ENCODE data around the gene PASK.
"Not testable (repeated sequence)": the region's sequence is repeated elsewhere in the genome, so short reads cannot be mapped to it uniquely, and the experiment has no call there.

The PASK gene

GRCh38 chr2:241108271-241109209 lies 40.7 kb downstream of the PASK start:
- no peak overlapping the region; the same call in 1 of the 2 replicates for H3K4me3 ChIP-seq (ENCODE audit: low read depth, low read length)
- no peak for DNase-seq (ENCODE audit: low read depth)
- no peak for TF ChIP-seq CTCF (IDR thresholded peaks at IDR 0.05; ENCODE audit: low read depth, low read length, missing control alignments)

GRCh38 chr2:241107031-241107783 lies 42.1 kb downstream of the PASK start:
- DNase-seq (ENCODE audit: low read depth): no peak
- TF ChIP-seq CTCF (IDR thresholded peaks at IDR 0.05; ENCODE audit: low read depth, low read length, missing control alignments): no peak
- no peak overlapping the region for H3K4me3 ChIP-seq (ENCODE audit: low read depth, low read length)

GRCh38 chr2:241105641-241106040 lies 43.6 kb downstream of the PASK start:
- no peak for TF ChIP-seq CTCF (IDR thresholded peaks at IDR 0.05; ENCODE audit: low read depth, low read length, missing control alignments)
- no peak overlapping the region for H3K4me3 ChIP-seq (ENCODE audit: low read depth, low read length)
- no peak for DNase-seq (ENCODE audit: low read depth)

GRCh38 chr2:241104611-241105010 lies 44.7 kb downstream of the PASK start:
- H3K4me3 ChIP-seq (ENCODE audit: low read depth, low read length); DNase-seq (ENCODE audit: low read depth): not testable (repeated sequence)

GRCh38 chr2:241103176-241103595 lies 46.1 kb downstream of the PASK start:
- H3K4me3 ChIP-seq (ENCODE audit: low read depth, low read length): peak overlapping the region; percentile 65
- no peak for DNase-seq (ENCODE audit: low read depth)
- TF ChIP-seq CTCF (IDR thresholded peaks at IDR 0.05; ENCODE audit: low read depth, low read length, missing control alignments): no peak

- H3K4me3 ChIP-seq (ENCODE audit: low read depth, low read length): peak within 1 kb of the TSS; percentile 65
- no peak for TF ChIP-seq CTCF (IDR thresholded peaks at IDR 0.05; ENCODE audit: low read depth, low read length, missing control alignments)
- DNase-seq (ENCODE audit: low read depth): no peak
Observed at GRCh38 chr2:241102239-241102803, 47.0 kb downstream of the PASK start, which contains the start of gene MTERF4. TSS of gene MTERF4 (minus strand) at chr2:241102287. CDS start at chr2:241102273, 14 bp downstream.

GRCh38 chr2:241099246-241099645 lies 50.0 kb downstream of the PASK start:
- TF ChIP-seq CTCF (IDR thresholded peaks at IDR 0.05; ENCODE audit: low read depth, low read length, missing control alignments): no peak
- no peak for DNase-seq (ENCODE audit: low read depth)
- H3K4me3 ChIP-seq (ENCODE audit: low read depth, low read length): peak overlapping the region; percentile 30; the same call in 1 of the 2 replicates

Data from GM12864 (cell line).